Liver (tissue), 9 donors: ENCODE data around the gene TNC. TPM values are rescaled to one million over a fixed set of nuclear protein-coding genes. Genes with fewer than 3 reads are reported as not detected.

Source experiments
- DNase-seq: peaks from one replicate; pipeline ENCODE4 v3.0.0-alpha.2; 2017; ENCODE audit warnings: low spot score
- H3K27ac ChIP-seq, 2 donors: one replicate each; pipeline ENCODE4 v1.7.0; 2013; ENCODE audit warnings: inconsistent platforms in 2 of 2, low read length in 2 of 2, control low read depth in 1 of 2, low read depth in 1 of 2, mild to moderate bottlenecking in 1 of 2
- H3K27me3 ChIP-seq, 4 donors: one replicate each; pipeline versions ENCODE4 v1.6.1 to v1.7.0; 2013; ENCODE audit warnings: low read length in 3 of 4, inconsistent platforms in 1 of 4, mild to moderate bottlenecking in 1 of 4, moderate library complexity in 1 of 4; ENCODE audit not compliant: control insufficient read depth in 4 of 4, insufficient read depth in 4 of 4
- H3K36me3 ChIP-seq, 4 donors: one replicate each; pipeline versions ENCODE4 v1.6.1 to v1.7.0; 2013; ENCODE audit warnings: low read length in 3 of 4, mild to moderate bottlenecking in 3 of 4, low read depth in 1 of 4, moderate library complexity in 1 of 4; ENCODE audit not compliant: control insufficient read depth in 4 of 4, insufficient read depth in 3 of 4
- H3K4me1 ChIP-seq, 4 donors: one replicate each; pipeline versions ENCODE4 v1.6.1 to v1.7.0; 2013; ENCODE audit warnings: low read length in 3 of 4, mild to moderate bottlenecking in 3 of 4, moderate library complexity in 1 of 4; ENCODE audit not compliant: control insufficient read depth in 4 of 4, insufficient read depth in 4 of 4
- H3K4me3 ChIP-seq, 3 donors: one replicate each; pipeline versions ENCODE4 v1.6.1 to v1.7.0; 2013; ENCODE audit warnings: low read length in 3 of 3, control low read depth in 1 of 3, low read depth in 1 of 3, mild to moderate bottlenecking in 1 of 3
- H3K9ac ChIP-seq, 2 donors: one replicate each; pipeline ENCODE4 v1.7.0; 2013; ENCODE audit warnings: low read length in 2 of 2, mild to moderate bottlenecking in 2 of 2, moderate library complexity in 2 of 2, control low read depth in 1 of 2, low read depth in 1 of 2
- H3K9me3 ChIP-seq, 4 donors: one replicate each; pipeline versions ENCODE4 v1.6.1 to v1.7.0; 2013; ENCODE audit warnings: low read length in 3 of 4; ENCODE audit not compliant: control insufficient read depth in 4 of 4
- ATF3 ChIP-seq: IDR thresholded peaks from 2 replicates; pipeline ENCODE4 v1.6.1; 2016; ENCODE audit warnings: antibody characterized with exemption
- CTCF ChIP-seq: fragments of 150-350 bp; IDR thresholded peaks from 2 replicates; pipeline ENCODE4 v1.5.1; 2017; ENCODE audit warnings: improper control_type of control experiment, low read depth, low read length; ENCODE audit not compliant: missing input control
- EGR1 ChIP-seq, 2 donors: IDR thresholded peaks; 2 replicates each; pipeline ENCODE4 v1.6.1; 2016 to 2018; ENCODE audit warnings: antibody characterized with exemption in 2 of 2, low read depth in 2 of 2
- FOXA1 ChIP-seq: IDR thresholded peaks from 2 replicates; pipeline ENCODE4 v1.6.1; 2016; ENCODE audit warnings: antibody characterized with exemption
- FOXA2 ChIP-seq: IDR thresholded peaks from 2 replicates; pipeline ENCODE4 v1.6.1; 2016; ENCODE audit warnings: antibody characterized with exemption
- GABPA ChIP-seq, 2 donors: IDR thresholded peaks in 1 of 2; conservative IDR thresholded peaks in 1 of 2; 2 replicates each; pipeline ENCODE4 v1.6.1; 2016; ENCODE audit warnings: antibody characterized with exemption in 2 of 2, mild to moderate bottlenecking in 1 of 2, moderate library complexity in 1 of 2
- HNF4A ChIP-seq, 2 donors: conservative IDR thresholded peaks; 2 replicates each; pipeline ENCODE4 v1.6.1; 2016; ENCODE audit warnings: antibody characterized with exemption in 2 of 2, mild to moderate bottlenecking in 2 of 2
- HNF4G ChIP-seq: IDR thresholded peaks from 2 replicates; pipeline ENCODE4 v1.6.1; 2016; ENCODE audit warnings: antibody characterized with exemption
- JUND ChIP-seq, 2 donors: IDR thresholded peaks; 2 replicates each; pipeline ENCODE4 v1.6.1; 2016; ENCODE audit warnings: antibody characterized with exemption in 2 of 2
- MAX ChIP-seq: IDR thresholded peaks from 2 replicates; pipeline ENCODE4 v1.6.1; 2016; ENCODE audit warnings: antibody characterized with exemption
- RAD21 ChIP-seq, 2 donors: IDR thresholded peaks; 2 replicates each; pipeline ENCODE4 v1.6.1; 2016; ENCODE audit warnings: antibody characterized with exemption in 2 of 2, mild to moderate bottlenecking in 2 of 2
- REST ChIP-seq: IDR thresholded peaks from 2 replicates; pipeline ENCODE4 v1.6.1; 2016; ENCODE audit warnings: antibody characterized with exemption, mild to moderate bottlenecking
- RXRA ChIP-seq, 2 donors: IDR thresholded peaks; 2 replicates each; pipeline ENCODE4 v1.6.1; 2017 to 2018; ENCODE audit warnings: antibody characterized with exemption in 2 of 2, mild to moderate bottlenecking in 1 of 2
- SP1 ChIP-seq: IDR thresholded peaks from 2 replicates; pipeline ENCODE4 v1.6.1; 2018; ENCODE audit warnings: antibody characterized with exemption, mild to moderate bottlenecking
- TAF1 ChIP-seq: conservative IDR thresholded peaks from 2 replicates; pipeline ENCODE4 v1.6.1; 2016; ENCODE audit warnings: antibody characterized with exemption, mild to moderate bottlenecking
- YY1 ChIP-seq: IDR thresholded peaks from 2 replicates; pipeline ENCODE4 v1.6.1; 2016; ENCODE audit warnings: antibody characterized with exemption, mild to moderate bottlenecking
- WGBS: extraction: QIAGEN DNeasy Blood & Tissue Kit; methylation state at CpG from one replicate; pipeline ENCODE4 v1.1.7; 2013; 5-methylcytosine and 5-hydroxymethylcytosine counted together
- polyA plus RNA-seq, 2 donors: library from polyadenylated mRNA; stranded (reverse) in 1 of 2; unstranded in 1 of 2; fragments of 200-250 nt in 1 of 2; fragments of >200 nt in 1 of 2; fragmentation: Nextera tagmentation in 1 of 2; extraction: Ambion mirVana in 1 of 2; gene quantifications; one replicate each; pipeline versions ENCODE4 v1.2.1 to v1.2.3, GENCODE V29; 2013 to 2015
- total RNA-seq, 2 donors: library from RNA; depleted of rRNA; stranded (reverse); fragments of >200 nt; gene quantifications; one replicate each; pipeline ENCODE4 v1.2.3, GENCODE V29; 2014
- TF ChIP-seq, protein P1 (sequence below): IDR thresholded peaks from 2 replicates; pipeline ENCODE4 v1.6.1; 2016; ENCODE audit warnings: antibody characterized with exemption
- donor health status: healthy.
- donor health status: healthy.
- donor health status: healthy.
- donor health status: healthy.
- donor health status: healthy.

TNC gene
- total and polyA plus RNA-seq, 4 donors = 0.19 to 6.3 (median 1.8) TPM

DNA sequence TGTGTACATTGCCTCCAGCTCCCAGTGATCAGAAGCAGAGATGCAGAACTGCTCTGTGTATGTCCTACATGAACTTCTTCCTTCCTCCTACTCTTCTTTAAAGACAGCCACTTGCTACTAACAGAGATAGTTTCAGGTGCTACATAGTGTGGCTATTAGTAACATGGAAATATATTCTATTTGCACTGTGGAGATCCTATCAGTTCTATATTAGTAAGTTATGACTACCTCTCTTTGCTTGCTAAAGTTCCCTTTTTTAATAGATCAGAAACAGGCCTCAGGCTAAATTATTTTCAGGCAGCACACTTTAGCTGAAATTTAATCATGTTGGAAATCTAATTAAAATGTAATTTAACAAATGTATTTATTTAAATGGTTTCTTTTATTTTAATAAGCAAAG is 123.2 kb downstream of the TNC start:
- TF ChIP-seq, protein P1, sequence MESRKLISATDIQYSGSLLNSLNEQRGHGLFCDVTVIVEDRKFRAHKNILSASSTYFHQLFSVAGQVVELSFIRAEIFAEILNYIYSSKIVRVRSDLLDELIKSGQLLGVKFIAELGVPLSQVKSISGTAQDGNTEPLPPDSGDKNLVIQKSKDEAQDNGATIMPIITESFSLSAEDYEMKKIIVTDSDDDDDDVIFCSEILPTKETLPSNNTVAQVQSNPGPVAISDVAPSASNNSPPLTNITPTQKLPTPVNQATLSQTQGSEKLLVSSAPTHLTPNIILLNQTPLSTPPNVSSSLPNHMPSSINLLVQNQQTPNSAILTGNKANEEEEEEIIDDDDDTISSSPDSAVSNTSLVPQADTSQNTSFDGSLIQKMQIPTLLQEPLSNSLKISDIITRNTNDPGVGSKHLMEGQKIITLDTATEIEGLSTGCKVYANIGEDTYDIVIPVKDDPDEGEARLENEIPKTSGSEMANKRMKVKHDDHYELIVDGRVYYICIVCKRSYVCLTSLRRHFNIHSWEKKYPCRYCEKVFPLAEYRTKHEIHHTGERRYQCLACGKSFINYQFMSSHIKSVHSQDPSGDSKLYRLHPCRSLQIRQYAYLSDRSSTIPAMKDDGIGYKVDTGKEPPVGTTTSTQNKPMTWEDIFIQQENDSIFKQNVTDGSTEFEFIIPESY = no peak
- TF ChIP-seq FOXA2 = no peak
- TF ChIP-seq RAD21 (IDR thresholded peaks at IDR 0.05) = no peak
- TF ChIP-seq GABPA (IDR thresholded peaks at IDR 0.05 in 1 of 2, conservative IDR thresholded peaks at IDR 0.05 in 1 of 2) = no peak
- no peak for TF ChIP-seq FOXA1
- TF ChIP-seq MAX = no peak
- no peak for TF ChIP-seq ATF3
- H3K27ac ChIP-seq = no peak overlapping the region
- no peaks in the 10 kb centered on the region for H3K36me3 ChIP-seq
- DNase-seq = no peak
- H3K27me3 ChIP-seq = no peaks in the 10 kb centered on the region
- no peak overlapping the region for H3K4me3 ChIP-seq
- H3K4me1 ChIP-seq = no peaks in the 10 kb centered on the region
- no peaks in the 10 kb centered on the region for H3K9me3 ChIP-seq
- no peak overlapping the region for H3K9ac ChIP-seq

DNA sequence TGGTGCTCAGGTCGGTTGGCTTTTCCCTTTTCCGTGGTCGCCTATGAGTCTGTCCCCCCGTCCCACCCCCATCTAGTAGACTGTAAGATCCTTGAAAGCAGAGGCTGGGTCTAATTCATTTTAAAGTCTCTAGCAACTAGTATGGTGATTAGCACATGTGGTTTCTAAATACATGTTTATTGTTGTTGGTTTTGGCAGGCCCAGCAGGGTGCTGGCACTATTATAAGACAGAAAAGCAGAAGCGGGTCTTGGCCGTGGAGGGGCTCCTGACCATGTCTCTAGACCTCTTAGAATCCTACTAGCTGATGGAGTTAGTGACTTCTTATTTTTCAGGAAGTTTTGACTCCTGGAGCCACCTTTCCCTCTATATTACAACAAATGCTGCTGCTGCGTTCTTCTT is 126.1 kb downstream of the TNC start:
- no peak for DNase-seq
- Histone ChIP-seq H3K9ac (no peak overlapping the region), H3K27me3 (no peaks in the 10 kb centered on the region), H3K36me3 (no peaks in the 10 kb centered on the region), H3K27ac (no peak overlapping the region), H3K4me3 (no peak overlapping the region), H3K4me1 (no peaks in the 10 kb centered on the region), H3K9me3 (no peaks in the 10 kb centered on the region)
- no peak for TF ChIP-seq YY1
- no peak for TF ChIP-seq JUND (IDR thresholded peaks at IDR 0.05)
- no peak for TF ChIP-seq GABPA (IDR thresholded peaks at IDR 0.05 in 1 of 2, conservative IDR thresholded peaks at IDR 0.05 in 1 of 2)
- no peak for TF ChIP-seq CTCF
- no peak for TF ChIP-seq MAX
- TF ChIP-seq, protein P1 = no peak
- no peak for TF ChIP-seq HNF4A (conservative IDR thresholded peaks at IDR 0.05)
- TF ChIP-seq ATF3 = no peak
- TF ChIP-seq SP1 = no peak
- no peak for TF ChIP-seq EGR1 (IDR thresholded peaks at IDR 0.05; ENCODE audit: low read depth in 2 of 2)
- no peak for TF ChIP-seq FOXA1
- no peak for TF ChIP-seq TAF1
- TF ChIP-seq FOXA2 = no peak
- no peak for TF ChIP-seq REST
- TF ChIP-seq RXRA (IDR thresholded peaks at IDR 0.05) = no peak
- no peak for TF ChIP-seq HNF4G
- 73% methylated on average over 7 of the region's 7 CpGs for WGBS
